NCI-H748 (cell line): ENCODE measurements around the gene AIMP1.
A peak's percentile ranks its signal among the peaks of the same experiment; 100 is the strongest.
"Not testable (repeated sequence)": the region's sequence is repeated elsewhere in the genome, so short reads cannot be mapped to it uniquely, and the experiment has no call there.

Experiments
- DNase-seq: peaks from one replicate; lab custom pipeline; 2025; ENCODE audit not compliant: unreplicated experiment; lab: John Stamatoyannopoulos, UW

AIMP1 gene

GRCh38 chr4:106312377-106312776 lies 4.0 kb upstream of the AIMP1 start:
- no peak for DNase-seq

GRCh38 chr4:106312997-106313522 lies 3.3 kb upstream of the AIMP1 start:
- no peak for DNase-seq

- DNase-seq: no peak
These were observed 1.4 kb upstream of the AIMP1 start for GRCh38 chr4:106314960-106315359.

GRCh38 chr4:106315476-106315967 lies 828 bp upstream of the AIMP1 start:
- peak; percentile 80 for DNase-seq

DNA sequence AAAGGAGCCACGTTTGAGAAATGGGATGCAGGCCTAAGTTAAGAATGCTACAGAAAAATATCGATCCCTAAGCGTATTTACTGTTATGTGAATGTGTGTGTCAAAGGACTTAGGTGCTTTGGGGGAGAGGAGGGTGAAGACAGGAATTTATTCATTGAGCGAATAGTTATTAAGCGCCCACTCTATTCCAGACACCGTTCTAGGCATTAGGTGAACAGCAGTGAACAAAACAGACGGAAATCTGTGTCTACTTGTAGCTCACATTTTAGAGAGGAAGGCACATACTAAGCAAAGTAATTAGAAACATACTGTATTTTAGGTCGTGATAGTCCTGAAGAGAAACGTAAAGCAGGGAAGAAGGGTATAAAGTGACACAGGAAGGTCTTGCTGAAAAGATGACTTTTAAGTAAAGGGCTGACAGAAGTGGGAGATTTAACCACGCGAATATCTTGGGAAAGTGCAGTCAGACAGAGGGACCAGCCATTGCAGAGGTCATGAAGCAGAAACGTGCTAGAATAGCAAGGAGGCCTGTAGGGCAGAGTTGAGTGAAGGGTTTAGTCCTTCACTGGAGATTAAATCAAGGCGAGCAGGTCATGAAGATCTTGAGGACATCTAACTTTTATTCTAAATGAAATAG lies 541 bp downstream of the AIMP1 start:
- DNase-seq: no peak

GRCh38 chr4:106317815-106318214 lies 1.5 kb downstream of the AIMP1 start:
- no peak for DNase-seq

GRCh38 chr4:106318511-106318910 lies 2.2 kb downstream of the AIMP1 start:
- no peak for DNase-seq

DNA sequence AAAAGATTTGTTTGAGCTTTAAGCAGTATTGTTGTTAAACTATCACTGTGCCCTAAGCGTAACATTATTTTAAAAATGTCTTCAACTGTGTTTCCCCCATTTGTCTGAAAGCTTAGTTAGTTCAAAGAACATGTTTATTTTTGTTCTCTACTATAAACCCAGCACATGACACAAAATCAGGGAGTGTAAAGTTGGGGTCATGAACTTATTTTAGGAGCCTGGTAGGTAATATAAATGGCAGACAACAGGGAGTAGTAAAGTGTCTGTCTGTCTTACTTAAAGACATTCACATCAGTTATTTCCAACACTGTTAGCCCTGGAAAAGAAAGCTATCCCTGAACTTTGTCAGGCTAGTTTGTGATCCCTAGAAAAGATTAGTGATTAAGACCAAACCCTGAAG lies 3.9 kb downstream of the AIMP1 start:
- DNase-seq: no peak

GRCh38 chr4:106321168-106321567 lies 4.8 kb downstream of the AIMP1 start:
- DNase-seq: not testable (repeated sequence)

DNA sequence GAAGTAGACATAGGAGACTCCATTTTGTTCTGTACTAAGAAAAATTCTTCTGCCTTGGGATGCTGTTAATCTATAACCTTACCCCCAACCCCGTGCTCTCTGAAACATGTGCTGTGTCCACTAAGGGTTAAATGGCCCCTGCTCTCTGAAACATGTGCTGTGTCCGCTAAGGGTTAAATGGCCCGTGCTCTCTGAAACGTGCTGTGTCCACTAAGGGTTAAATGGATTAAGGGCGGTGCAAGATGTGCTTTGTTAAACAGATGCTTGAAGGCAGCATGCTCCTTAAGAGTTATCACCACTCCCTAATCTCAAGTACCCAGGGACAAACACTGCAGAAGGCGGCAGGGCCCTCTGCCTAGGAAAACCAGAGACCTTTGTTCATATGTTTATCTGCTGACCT lies 5.5 kb downstream of the AIMP1 start:
- not testable (repeated sequence) for DNase-seq

DNA sequence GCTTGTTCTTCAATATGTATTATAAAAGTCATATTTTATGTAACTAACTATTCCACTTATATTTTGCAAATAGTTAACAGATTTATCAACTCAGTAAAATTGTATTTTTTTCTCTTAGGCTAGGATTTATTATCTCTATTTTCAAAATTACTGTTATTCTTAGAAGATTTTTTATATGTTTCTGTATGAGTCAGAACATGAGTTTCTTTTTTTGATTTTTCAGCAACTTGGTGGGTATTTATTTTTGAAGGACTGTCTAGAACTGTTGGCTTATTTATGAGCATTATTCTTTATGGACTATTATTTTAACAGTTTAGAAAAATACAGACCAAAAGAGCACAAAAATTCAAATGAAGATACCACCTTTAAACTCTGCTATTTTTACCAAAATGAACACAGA lies 6.8 kb downstream of the AIMP1 start:
- no peak for DNase-seq

DNA sequence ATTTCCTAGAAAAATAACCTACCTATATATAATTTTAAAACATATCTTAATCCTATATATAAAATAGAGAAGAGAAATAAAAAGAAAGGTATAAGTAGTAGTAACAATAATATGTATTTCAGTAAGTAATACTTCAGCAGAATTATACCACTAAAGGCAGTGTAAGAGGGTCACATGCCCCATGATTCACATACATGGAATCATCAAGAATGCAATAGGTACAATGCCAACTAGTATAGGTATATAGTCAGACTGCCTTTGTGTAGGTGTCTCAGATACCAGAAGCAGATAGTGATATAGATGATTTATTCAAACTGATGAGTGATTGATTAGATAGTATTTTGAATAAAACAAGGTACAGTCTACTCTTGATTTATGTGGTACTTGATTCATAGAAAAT lies 9.4 kb downstream of the AIMP1 start:
- no peak for DNase-seq

DNA sequence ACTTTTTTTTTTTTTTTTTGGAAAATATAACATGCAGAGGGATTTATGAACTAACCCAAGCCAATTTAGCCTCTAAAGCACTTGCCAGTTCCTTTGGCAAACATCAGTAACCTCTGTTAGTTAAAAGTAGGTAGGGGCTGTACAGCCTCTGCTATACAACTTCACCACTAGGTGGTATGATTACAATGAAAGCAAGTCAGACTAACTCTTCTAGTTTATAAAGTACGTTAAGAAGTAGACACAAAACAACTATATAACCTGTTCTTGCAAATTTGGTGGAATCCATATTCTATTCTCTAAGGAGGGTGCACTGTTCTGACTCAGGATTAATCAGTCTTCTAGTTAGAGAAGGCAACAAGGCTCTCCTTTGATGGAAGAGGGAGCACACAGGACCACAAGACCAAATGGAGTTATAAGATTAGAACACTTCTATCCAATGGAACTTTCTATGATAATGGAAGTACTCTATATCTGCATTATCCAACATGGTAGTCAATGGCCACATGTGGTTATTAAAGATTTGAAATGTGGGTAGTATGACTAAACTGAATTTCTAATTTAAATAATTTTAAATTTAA lies 12.8 kb downstream of the AIMP1 start:
- DNase-seq: peak; percentile 20

GRCh38 chr4:106333186-106333585 lies 16.8 kb downstream of the AIMP1 start:
- peak; percentile 1 for DNase-seq

- DNase-seq: no peak
These were observed 18.6 kb downstream of the AIMP1 start for GRCh38 chr4:106334741-106335470.

DNA sequence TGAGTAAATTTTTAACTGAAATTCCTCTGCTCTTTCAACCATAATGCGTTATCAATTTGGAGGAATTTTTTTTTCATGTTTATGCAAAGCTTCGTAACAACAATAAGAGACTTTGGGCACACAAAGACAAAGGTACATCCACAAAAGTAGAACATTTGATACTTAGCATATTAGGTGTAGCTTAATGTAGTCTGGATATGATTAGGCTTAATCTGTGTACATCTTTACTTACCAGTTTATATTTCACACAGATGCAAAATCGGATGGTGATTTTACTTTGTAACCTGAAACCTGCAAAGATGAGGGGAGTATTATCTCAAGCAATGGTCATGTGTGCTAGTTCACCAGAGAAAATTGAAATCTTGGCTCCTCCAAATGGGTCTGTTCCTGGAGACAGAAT lies 20.3 kb downstream of the AIMP1 start:
- DNase-seq: no peak

- DNase-seq: no peak
These were observed 21.6 kb downstream of the AIMP1 start for GRCh38 chr4:106337916-106338315.

GRCh38 chr4:106338671-106339070 lies 22.3 kb downstream of the AIMP1 start:
- no peak for DNase-seq

GRCh38 chr4:106339431-106339830 lies 23.1 kb downstream of the AIMP1 start:
- DNase-seq: no peak

DNA sequence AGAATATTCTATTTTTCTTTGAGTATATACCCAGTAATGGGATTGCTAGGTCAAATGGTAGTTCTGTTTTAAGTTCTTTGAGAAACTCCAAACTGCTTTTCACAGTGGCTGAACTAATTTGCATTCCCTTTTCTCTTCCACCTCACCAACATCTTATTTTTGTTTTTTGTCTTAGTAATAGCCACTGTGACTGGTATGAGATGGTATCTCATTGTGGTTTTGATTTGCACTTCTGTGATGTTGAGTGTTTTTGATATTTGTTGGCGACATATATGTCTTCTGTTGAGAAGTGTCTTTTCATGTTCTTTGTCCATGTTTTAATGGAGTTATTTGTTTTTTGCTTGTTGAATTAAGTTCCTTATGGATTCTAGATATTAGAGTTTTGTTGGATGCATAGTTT lies 24.4 kb downstream of the AIMP1 start:
- no peak for DNase-seq

DNA sequence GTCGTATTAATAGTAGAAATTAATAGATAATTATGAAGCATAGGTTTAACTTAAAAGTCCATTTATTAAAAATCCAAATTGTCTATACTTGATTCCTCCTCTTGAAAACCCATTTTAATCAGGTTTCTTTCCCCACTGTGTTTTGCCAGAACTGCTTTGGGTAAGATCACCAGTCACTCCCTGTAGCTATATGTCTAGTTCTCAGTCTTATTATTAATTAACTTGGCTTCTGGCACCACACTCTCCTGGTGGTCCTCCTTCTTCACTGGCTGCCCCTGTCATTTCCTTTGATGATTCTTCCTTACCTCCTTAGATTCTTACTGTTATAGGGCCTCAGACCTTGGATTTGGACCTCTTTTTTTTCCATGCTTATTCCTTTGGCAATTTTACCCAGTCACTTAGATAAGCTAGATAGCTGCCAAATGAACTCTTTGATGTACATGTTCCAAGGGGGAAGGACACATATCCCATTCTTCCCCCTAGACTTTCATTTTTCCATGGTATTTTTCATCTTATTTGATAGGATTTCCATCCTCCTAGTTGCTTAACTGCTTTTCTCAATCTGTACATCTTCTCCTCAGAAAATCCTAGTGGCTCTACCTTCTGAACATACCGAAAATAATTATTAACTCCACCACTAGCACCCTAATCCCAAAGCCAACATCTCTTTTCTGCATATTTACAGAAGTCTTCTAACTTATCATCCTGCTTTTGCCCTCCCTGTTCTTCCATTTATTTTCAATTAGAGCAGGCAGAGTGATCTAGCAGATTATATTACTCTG lies 27.7 kb downstream of the AIMP1 start:
- no peak for DNase-seq
